Gastroesophageal sphincter (tissue), 4 donors: ENCODE data around the gene GNPTAB. TPM values are rescaled to one million over a fixed set of nuclear protein-coding genes. Genes with fewer than 3 reads are reported as not detected.
A peak's percentile ranks its signal among the peaks of the same experiment; 100 is the strongest.

ENCODE experiments used
- ATAC-seq: fragments of 150-250 bp; one replicate; pipeline ENCODE4 v1.9.1; 2016; ENCODE audit warnings: mild to moderate bottlenecking, moderate library complexity
- H3K27ac ChIP-seq, 4 donors: fragments of 200-600 bp; sonication (generic) in 3 of 4; 1 replicate in 3 of 4; 2 replicates in 1 of 4; pipeline ENCODE4 v1.5.1; 2016 to 2019
- H3K27me3 ChIP-seq: fragments of 200-600 bp; sonication (generic); one replicate; pipeline ENCODE4 v1.5.1; 2019
- H3K36me3 ChIP-seq, 2 donors: fragments of 200-600 bp; sonication (generic); one replicate each; pipeline ENCODE4 v1.5.1; 2019; ENCODE audit warnings: control low read depth in 1 of 2
- H3K4me1 ChIP-seq, 3 donors: fragments of 200-600 bp; sonication (generic); 1 replicate in 2 of 3; 2 replicates in 1 of 3; pipeline ENCODE4 v1.5.1; 2016 to 2019; ENCODE audit warnings: control low read depth in 2 of 3
- H3K4me3 ChIP-seq, 2 donors: fragments of 200-600 bp; sonication (generic); one replicate each; pipeline ENCODE4 v1.5.1; 2019; ENCODE audit warnings: mild to moderate bottlenecking in 1 of 2, moderate library complexity in 1 of 2
- H3K9me3 ChIP-seq, 3 donors: fragments of 200-600 bp; sonication (generic); one replicate each; pipeline ENCODE4 v1.5.1; 2017 to 2019; ENCODE audit warnings: control low read depth in 2 of 3
- EP300 ChIP-seq: sonication (generic); formaldehyde crosslinking; IDR thresholded peaks from one replicate; pipeline ENCODE4 v1.6.1; 2017; ENCODE audit warnings: antibody characterized with exemption, mild to moderate bottlenecking
- POLR2A ChIP-seq, 2 donors: fragments of 450-650 bp; IDR thresholded peaks; one replicate each; pipeline ENCODE4 v1.6.1; 2017; ENCODE audit warnings: antibody characterized with exemption in 2 of 2, mild to moderate bottlenecking in 2 of 2, moderate library complexity in 1 of 2
- POLR2AphosphoS5 ChIP-seq: sonication (generic); formaldehyde crosslinking; IDR thresholded peaks from one replicate; pipeline ENCODE4 v1.6.1; 2017; ENCODE audit warnings: antibody characterized with exemption
- WGBS, 2 donors: methylation state at CpG; one replicate each; pipeline ENCODE4 v1.1.5; 2018; ENCODE audit warnings: low coverage in 1 of 2; 5-methylcytosine and 5-hydroxymethylcytosine counted together
- total RNA-seq, 4 donors: library from RNA; depleted of rRNA; stranded (reverse); fragments of >200 nt; gene quantifications; one replicate each; pipeline ENCODE4 v1.1.0, GENCODE V29; 2016
- TF ChIP-seq, protein P1 (sequence below), 4 experiments: fragments of 200-600 bp in 2 of 4; fragments of 450-650 bp in 2 of 4; sonication (generic) in 1 of 4; IDR thresholded peaks; one replicate each; pipeline ENCODE4 v1.5.1; 2017 to 2019; ENCODE audit warnings: antibody characterized with exemption in 4 of 4, mild to moderate bottlenecking in 2 of 4, moderate library complexity in 2 of 4

GNPTAB gene
- total RNA-seq, 4 donors from 2014 or later = 25.8 to 43.2 (median 36.3) TPM

DNA sequence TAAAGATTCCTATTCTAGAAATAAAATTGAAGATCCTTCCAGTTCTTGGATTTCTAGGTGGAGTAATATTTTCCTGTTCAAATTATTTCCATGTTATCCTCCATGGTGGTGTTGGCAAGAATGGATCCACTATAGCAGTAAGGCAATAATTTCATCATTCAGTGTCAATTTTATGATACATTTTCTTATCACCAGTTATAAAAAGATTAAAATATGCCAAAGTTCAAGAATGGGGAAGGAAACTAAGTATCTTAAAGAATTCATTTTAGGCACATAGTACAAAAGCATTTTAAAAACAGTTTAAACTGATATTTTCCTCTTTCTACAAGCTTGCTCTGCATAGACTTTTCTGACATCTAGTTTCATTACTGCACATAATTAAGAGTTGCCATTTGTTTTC is 110.6 kb downstream of the GNPTAB start:
- no peaks in the 10 kb centered on the region for H3K9me3 ChIP-seq
- peaks cover 0 to 55% of the 10 kb centered on the region in 2 donors for H3K36me3 ChIP-seq
- H3K27me3 ChIP-seq = no peaks in the 10 kb centered on the region
- TF ChIP-seq POLR2A (IDR thresholded peaks at IDR 0.05) (no peak), EP300 (no peak), POLR2AphosphoS5 (no peak)
- TF ChIP-seq, protein P1, sequence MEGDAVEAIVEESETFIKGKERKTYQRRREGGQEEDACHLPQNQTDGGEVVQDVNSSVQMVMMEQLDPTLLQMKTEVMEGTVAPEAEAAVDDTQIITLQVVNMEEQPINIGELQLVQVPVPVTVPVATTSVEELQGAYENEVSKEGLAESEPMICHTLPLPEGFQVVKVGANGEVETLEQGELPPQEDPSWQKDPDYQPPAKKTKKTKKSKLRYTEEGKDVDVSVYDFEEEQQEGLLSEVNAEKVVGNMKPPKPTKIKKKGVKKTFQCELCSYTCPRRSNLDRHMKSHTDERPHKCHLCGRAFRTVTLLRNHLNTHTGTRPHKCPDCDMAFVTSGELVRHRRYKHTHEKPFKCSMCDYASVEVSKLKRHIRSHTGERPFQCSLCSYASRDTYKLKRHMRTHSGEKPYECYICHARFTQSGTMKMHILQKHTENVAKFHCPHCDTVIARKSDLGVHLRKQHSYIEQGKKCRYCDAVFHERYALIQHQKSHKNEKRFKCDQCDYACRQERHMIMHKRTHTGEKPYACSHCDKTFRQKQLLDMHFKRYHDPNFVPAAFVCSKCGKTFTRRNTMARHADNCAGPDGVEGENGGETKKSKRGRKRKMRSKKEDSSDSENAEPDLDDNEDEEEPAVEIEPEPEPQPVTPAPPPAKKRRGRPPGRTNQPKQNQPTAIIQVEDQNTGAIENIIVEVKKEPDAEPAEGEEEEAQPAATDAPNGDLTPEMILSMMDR (IDR thresholded peaks at IDR 0.05) = no peak
- no peak for ATAC-seq
- no peak overlapping the region for H3K27ac ChIP-seq
- H3K4me3 ChIP-seq = no peak overlapping the region
- H3K4me1 ChIP-seq = peaks cover 0 to 3% (median 0%) of the 10 kb centered on the region in 3 donors

DNA sequence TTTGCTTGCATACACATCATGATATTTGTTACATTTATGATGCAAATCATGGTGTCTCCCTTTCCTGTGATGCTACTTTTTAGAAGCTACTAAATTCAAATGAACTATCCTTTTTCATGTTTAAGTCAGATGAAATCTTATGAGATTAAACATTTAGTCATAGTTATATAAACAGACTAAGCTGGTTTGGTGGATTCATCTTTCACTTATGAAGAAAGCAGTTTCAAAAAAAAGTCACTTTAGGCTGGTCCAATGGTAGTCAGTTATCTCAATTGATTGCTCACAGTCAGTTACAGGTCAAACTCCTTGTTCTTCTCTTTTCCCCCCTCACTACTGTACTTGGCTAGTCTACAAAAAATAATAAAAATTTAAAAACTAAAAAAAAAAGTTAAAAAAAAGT is 111.2 kb downstream of the GNPTAB start:
- TF ChIP-seq EP300 (no peak), POLR2AphosphoS5 (no peak), POLR2A (IDR thresholded peaks at IDR 0.05) (no peak)
- no peak for ATAC-seq
- Histone ChIP-seq H3K4me1 (peaks cover 0 to 8% (median 0%) of the 10 kb centered on the region in 3 donors), H3K36me3 (peaks cover 0 to 49% of the 10 kb centered on the region in 2 donors), H3K27me3 (no peaks in the 10 kb centered on the region), H3K9me3 (no peaks in the 10 kb centered on the region), H3K4me3 (no peak overlapping the region), H3K27ac (no peak overlapping the region)

DNA sequence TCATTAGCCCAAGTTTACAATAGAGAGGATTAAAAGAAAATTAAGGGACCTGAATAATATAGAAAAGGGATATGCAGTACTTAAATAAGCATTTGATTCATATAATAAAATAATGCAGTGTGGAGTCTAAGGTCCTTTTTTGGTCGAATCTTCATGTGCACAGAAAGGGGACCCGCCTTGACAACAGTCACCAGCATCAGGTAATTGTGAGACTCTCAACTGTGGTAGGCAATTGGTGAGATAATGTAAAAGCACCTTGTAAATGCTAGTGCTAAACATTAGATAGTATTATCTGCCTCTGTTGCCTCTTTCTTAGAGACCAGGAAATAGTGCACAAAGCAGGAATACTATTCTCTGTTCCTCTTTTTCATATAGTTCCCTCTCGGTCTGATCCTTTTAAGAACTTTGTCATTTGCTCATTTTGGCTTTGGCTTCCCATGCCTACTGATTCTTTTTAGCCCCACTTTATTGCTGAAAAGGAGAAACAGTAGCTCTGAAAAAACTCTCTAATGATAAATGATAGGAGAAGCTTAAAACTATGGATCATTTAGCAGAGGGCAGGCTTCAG is 115.8 kb downstream of the GNPTAB start:
- 76 to 91% methylated on average over 3 of the region's 3 CpGs for WGBS, 2 donors
- Histone ChIP-seq H3K27ac (no peak overlapping the region), H3K4me3 (no peak overlapping the region), H3K36me3 (peaks cover 0 to 16% of the 10 kb centered on the region in 2 donors), H3K27me3 (no peaks in the 10 kb centered on the region), H3K4me1 (peaks cover 0 to 41% (median 8%) of the 10 kb centered on the region in 3 donors), H3K9me3 (no peaks in the 10 kb centered on the region)
- TF ChIP-seq, protein P1 (IDR thresholded peaks at IDR 0.05) = no peak
- no peak for TF ChIP-seq EP300
- no peak for TF ChIP-seq POLR2A (IDR thresholded peaks at IDR 0.05)
- TF ChIP-seq POLR2AphosphoS5 = no peak
- ATAC-seq = no peak

DNA sequence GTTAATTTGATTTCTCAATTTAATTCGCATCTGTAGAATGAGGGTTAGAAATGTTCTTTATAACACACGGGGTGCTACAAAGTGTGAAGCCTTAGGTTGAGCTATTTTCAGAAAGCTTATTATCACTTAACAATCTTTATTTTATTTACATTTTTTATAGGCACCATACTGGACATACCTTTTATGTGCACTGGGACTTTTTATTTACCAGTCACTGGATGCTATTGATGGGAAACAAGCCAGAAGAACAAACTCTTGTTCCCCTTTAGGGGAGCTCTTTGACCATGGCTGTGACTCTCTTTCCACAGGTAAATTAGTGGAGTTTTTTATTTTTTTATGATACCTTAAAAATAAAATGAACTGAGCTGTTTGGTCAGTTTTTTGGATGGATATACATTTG is 116.8 kb downstream of the GNPTAB start:
- Histone ChIP-seq H3K27me3 (no peaks in the 10 kb centered on the region), H3K9me3 (no peaks in the 10 kb centered on the region), H3K4me1 (peaks cover 0 to 48% (median 13%) of the 10 kb centered on the region in 3 donors), H3K36me3 (peaks cover 0 to 16% of the 10 kb centered on the region in 2 donors), H3K4me3 (no peak overlapping the region), H3K27ac (peak overlapping the region in 1 of 4 donors; percentile 26)
- TF ChIP-seq, protein P1 (IDR thresholded peaks at IDR 0.05) = no peak
- ATAC-seq = no peak
- WGBS, 2 donors = 67 to 83% methylated on average over 2 of the region's 2 CpGs

DNA sequence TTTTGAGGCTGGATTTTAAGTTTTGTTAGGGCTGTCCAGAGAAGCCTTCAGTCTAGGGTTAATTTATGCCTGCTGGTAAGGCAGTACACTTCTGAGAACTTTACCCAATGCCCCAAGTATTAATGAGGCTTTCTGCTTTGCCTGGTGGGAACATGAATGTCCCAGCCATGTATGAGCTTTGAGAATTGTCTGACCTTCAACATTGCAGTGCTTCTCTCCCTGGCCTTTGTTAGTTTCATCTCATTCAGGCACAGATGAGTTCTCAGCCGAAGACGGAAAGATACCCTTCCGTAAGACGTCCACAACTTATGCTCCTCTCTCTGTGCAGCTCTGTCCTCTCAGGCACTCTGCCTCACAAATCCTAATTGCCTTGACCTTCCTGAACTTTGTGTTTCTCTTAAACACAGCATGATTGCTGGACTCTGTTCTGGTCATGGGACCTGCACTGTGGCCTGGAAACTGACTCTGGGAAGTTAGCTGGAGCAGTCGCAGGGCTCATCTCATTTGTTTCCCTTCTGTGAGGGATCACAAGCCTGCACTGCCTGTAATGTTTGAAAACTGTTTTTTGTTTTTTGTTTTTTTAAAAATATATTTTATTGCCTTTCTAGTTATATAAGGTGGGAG is 117.6 kb downstream of the GNPTAB start:
- peaks cover 0 to 10% of the 10 kb centered on the region in 2 donors for H3K36me3 ChIP-seq
- H3K9me3 ChIP-seq = no peaks in the 10 kb centered on the region
- WGBS, 2 donors = 29 to 55% methylated on average over 1 to 5 of the region's 5 CpGs
- peak; percentile 79 for ATAC-seq
- peaks cover 0 to 48% (median 13%) of the 10 kb centered on the region in 3 donors for H3K4me1 ChIP-seq
- H3K4me3 ChIP-seq = no peak overlapping the region
- no peak for TF ChIP-seq POLR2AphosphoS5
- TF ChIP-seq POLR2A (IDR thresholded peaks at IDR 0.05) = no peak
- TF ChIP-seq EP300 = no peak
- H3K27ac ChIP-seq = peak overlapping the region; percentile 29 to 54 (median 46)
- no peaks in the 10 kb centered on the region for H3K27me3 ChIP-seq

DNA sequence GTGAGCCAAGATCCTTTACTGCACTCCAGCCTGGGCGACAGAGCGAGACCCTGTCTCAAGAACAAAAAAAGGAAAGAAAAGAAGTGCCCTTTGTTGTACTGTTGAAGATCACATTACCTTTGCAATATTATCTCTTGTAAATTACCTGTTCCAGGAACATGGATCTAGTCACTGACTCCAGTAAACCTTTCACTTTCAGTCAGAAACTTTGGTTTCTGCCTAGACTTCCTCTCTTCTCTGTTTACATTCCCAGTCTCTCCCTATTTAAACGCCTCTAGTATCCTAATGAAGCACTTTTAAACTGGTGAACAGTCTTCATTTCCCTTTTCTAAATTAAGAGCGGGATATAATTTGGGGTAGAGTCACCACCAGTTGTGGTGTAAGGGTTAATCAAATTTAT is 120.5 kb downstream of the GNPTAB start:
- Histone ChIP-seq H3K4me3 (no peak overlapping the region), H3K27ac (no peak overlapping the region), H3K9me3 (no peaks in the 10 kb centered on the region), H3K4me1 (peaks cover 0 to 69% (median 13%) of the 10 kb centered on the region in 3 donors), H3K27me3 (no peaks in the 10 kb centered on the region), H3K36me3 (no peaks in the 10 kb centered on the region)
- TF ChIP-seq POLR2AphosphoS5 = no peak
- no peak for TF ChIP-seq POLR2A (IDR thresholded peaks at IDR 0.05)
- TF ChIP-seq, protein P1 (IDR thresholded peaks at IDR 0.05) = no peak
- no peak for TF ChIP-seq EP300
- WGBS, 2 donors = 77 to 88% methylated on average over 1 to 4 of the region's 4 CpGs
- no peak for ATAC-seq
